WTC11 (cell line): ENCODE results near the gene MYOD1. TPM values are rescaled to one million over a fixed set of nuclear protein-coding genes. Genes with fewer than 3 reads are reported as not detected.

Experiments
- ATAC-seq: fragments of 200-7000 bp; cut with Tn5 transposase; 2 replicates; pipeline ENCODE4 v1.10.0; 2021; ENCODE audit warnings: mild to moderate bottlenecking, moderate library complexity
- CTCF ChIA-PET: fragments of 300-600 bp; sonication (Branson Sonifier 250); formaldehyde crosslinking; loops from one replicate; lab custom pipeline; 2021; ENCODE audit warnings: antibody characterized with exemption; lab: Charles Lee
- POLR2A ChIA-PET: fragments of 350-600 bp; sonication (Branson Sonifier 250); formaldehyde crosslinking; loops from one replicate; lab custom pipeline; 2021; ENCODE audit warnings: antibody characterized with exemption; lab: Charles Lee
- DNase-seq: peaks from one replicate; pipeline ENCODE4 v3.0.0; 2021; ENCODE audit warnings: low spot score
- H3K27ac Mint-ChIP-seq: 2 replicates; pipeline ENCODE4 v1.8.0; 2021; ENCODE audit warnings: mixed read lengths
- H3K27me3 Mint-ChIP-seq: 2 replicates; pipeline ENCODE4 v1.8.0; 2021; ENCODE audit warnings: low read depth, mild to moderate bottlenecking, moderate library complexity, mixed read lengths
- H3K36me3 Mint-ChIP-seq: 2 replicates; pipeline ENCODE4 v1.8.0; 2021; ENCODE audit warnings: mixed read lengths
- H3K4me1 Mint-ChIP-seq: 2 replicates; pipeline ENCODE4 v1.8.0; 2022; ENCODE audit warnings: mixed read lengths
- H3K4me3 Mint-ChIP-seq: 2 replicates; pipeline ENCODE4 v1.8.0; 2021; ENCODE audit warnings: mild to moderate bottlenecking, moderate library complexity, mixed read lengths
- H3K9me3 Mint-ChIP-seq: 2 replicates; pipeline ENCODE4 v1.8.0; 2021; ENCODE audit warnings: mixed read lengths
- CREB1 ChIP-seq: sonication (generic); formaldehyde crosslinking; IDR thresholded peaks from 2 replicates; pipeline ENCODE4 v1.8.0; 2023; ENCODE audit warnings: mild to moderate bottlenecking, missing genetic modification reagents
- E2F1 ChIP-seq: sonication (generic); formaldehyde crosslinking; IDR thresholded peaks from 2 replicates; pipeline ENCODE4 v1.8.0; 2022; ENCODE audit warnings: mild to moderate bottlenecking, missing genetic modification reagents
- E2F5 ChIP-seq: sonication (generic); formaldehyde crosslinking; IDR thresholded peaks from 2 replicates; pipeline ENCODE4 v1.8.1; 2022; ENCODE audit warnings: mild to moderate bottlenecking, moderate library complexity, missing genetic modification reagents
- ERG ChIP-seq: fragments of 250-450 bp; sonication (Bioruptor Pico); IDR thresholded peaks from 2 replicates; pipeline ENCODE4 v1.8.0; 2021; ENCODE audit warnings: mild to moderate bottlenecking
- ESRRA ChIP-seq: sonication (generic); formaldehyde crosslinking; IDR thresholded peaks from 2 replicates; pipeline ENCODE4 v1.8.1; 2022; ENCODE audit warnings: mild to moderate bottlenecking, missing genetic modification reagents, borderline replicate concordance
- FOXJ3 ChIP-seq: sonication (generic); formaldehyde crosslinking; IDR thresholded peaks from 2 replicates; pipeline ENCODE4 v1.9.0; 2021; ENCODE audit warnings: missing genetic modification reagents, mild to moderate bottlenecking, borderline replicate concordance
- FOXP1 ChIP-seq: sonication (generic); formaldehyde crosslinking; IDR thresholded peaks from 2 replicates; pipeline ENCODE4 v1.8.0; 2022; ENCODE audit warnings: missing genetic modification reagents, mild to moderate bottlenecking, moderate library complexity, borderline replicate concordance
- FOXP4 ChIP-seq: sonication (generic); formaldehyde crosslinking; IDR thresholded peaks from 2 replicates; pipeline ENCODE4 v1.8.0; 2022; ENCODE audit warnings: mild to moderate bottlenecking, missing genetic modification reagents
- MYBL2 ChIP-seq: sonication (generic); formaldehyde crosslinking; IDR thresholded peaks from 2 replicates; pipeline ENCODE4 v1.8.1; 2023; ENCODE audit warnings: mild to moderate bottlenecking, moderate library complexity, missing genetic modification reagents
- NFE2L1 ChIP-seq: sonication (generic); formaldehyde crosslinking; IDR thresholded peaks from 2 replicates; pipeline ENCODE4 v1.8.1; 2023; ENCODE audit warnings: missing genetic modification reagents
- NR1H2 ChIP-seq: sonication (generic); formaldehyde crosslinking; IDR thresholded peaks from 2 replicates; pipeline ENCODE4 v1.9.0; 2021; ENCODE audit warnings: mild to moderate bottlenecking, moderate library complexity, missing genetic modification reagents
- NR2C2 ChIP-seq: sonication (generic); formaldehyde crosslinking; IDR thresholded peaks from 2 replicates; pipeline ENCODE4 v1.8.0; 2022; ENCODE audit warnings: mild to moderate bottlenecking, missing genetic modification reagents
- PRDM15 ChIP-seq: sonication (generic); formaldehyde crosslinking; IDR thresholded peaks from 2 replicates; pipeline ENCODE4 v1.8.0; 2022; ENCODE audit warnings: missing genetic modification reagents
- RELA ChIP-seq: sonication (generic); formaldehyde crosslinking; IDR thresholded peaks from 2 replicates; pipeline ENCODE4 v1.8.1; 2022; ENCODE audit warnings: missing genetic modification reagents, mild to moderate bottlenecking, borderline replicate concordance
- SMAD3 ChIP-seq: sonication (generic); formaldehyde crosslinking; IDR thresholded peaks from 2 replicates; pipeline ENCODE4 v1.8.0; 2022; ENCODE audit warnings: missing genetic modification reagents, mild to moderate bottlenecking, borderline replicate concordance
- ZNF396 ChIP-seq: fragments of 250-450 bp; sonication (Bioruptor Pico); IDR thresholded peaks from 2 replicates; pipeline ENCODE4 v1.8.0; 2021; ENCODE audit warnings: mild to moderate bottlenecking, moderate library complexity, borderline replicate concordance
- ZNF423 ChIP-seq: fragments of 250-450 bp; sonication (Bioruptor Pico); IDR thresholded peaks from 2 replicates; pipeline ENCODE4 v2.1.2; 2022; ENCODE audit warnings: mild to moderate bottlenecking, moderate library complexity
- total RNA-seq: library from RNA; stranded (reverse); gene quantifications from 3 replicates; pipeline ENCODE4 v1.2.3, GENCODE V29; 2021
- TF ChIP-seq, protein P1 (sequence below): sonication (generic); formaldehyde crosslinking; IDR thresholded peaks from 2 replicates; pipeline ENCODE4 v1.8.1; 2023; ENCODE audit warnings: mild to moderate bottlenecking, missing genetic modification reagents
- TF ChIP-seq, protein P2 (sequence below): fragments of 250-450 bp; sonication (Bioruptor Pico); IDR thresholded peaks from 2 replicates; pipeline ENCODE4 v1.9.0; 2021; ENCODE audit warnings: moderate library complexity, mild to moderate bottlenecking, inconsistent platforms, borderline replicate concordance

MYOD1 gene
- total RNA-seq, 1 experiment from 2014 or later, result not detected

- ATAC-seq (no peak), DNase-seq (no peak)
- H3K9me3 Mint-ChIP-seq, result no peaks in the 10 kb centered on the region
- CTCF ChIA-PET, result interaction anchor here (2.3 to 3.0 kb wide), 4 partner anchors 16 to 222 kb away, joined by 8 to 28 read pairs (median 12); no protein-coding TSS in a partner anchor
- POLR2A ChIA-PET, result no interaction called here
- no peak overlapping the region for H3K4me3 Mint-ChIP-seq
- no peaks in the 10 kb centered on the region; the same call in none of the 2 replicates for H3K27me3 Mint-ChIP-seq
- H3K27ac Mint-ChIP-seq, result no peak overlapping the region
- no peaks in the 10 kb centered on the region for H3K4me1 Mint-ChIP-seq
- no peak for TF ChIP-seq E2F5 (CRISPR knock-in tag)
- no peak for TF ChIP-seq ESRRA (CRISPR knock-in tag)
- no peak for TF ChIP-seq MYBL2 (CRISPR knock-in tag)
- TF ChIP-seq ZNF396 (CRISPR knock-in tag), result no peak
- TF ChIP-seq ZNF423, result no peak
- no peak for TF ChIP-seq CREB1 (CRISPR knock-in tag)
- TF ChIP-seq, protein P1, sequence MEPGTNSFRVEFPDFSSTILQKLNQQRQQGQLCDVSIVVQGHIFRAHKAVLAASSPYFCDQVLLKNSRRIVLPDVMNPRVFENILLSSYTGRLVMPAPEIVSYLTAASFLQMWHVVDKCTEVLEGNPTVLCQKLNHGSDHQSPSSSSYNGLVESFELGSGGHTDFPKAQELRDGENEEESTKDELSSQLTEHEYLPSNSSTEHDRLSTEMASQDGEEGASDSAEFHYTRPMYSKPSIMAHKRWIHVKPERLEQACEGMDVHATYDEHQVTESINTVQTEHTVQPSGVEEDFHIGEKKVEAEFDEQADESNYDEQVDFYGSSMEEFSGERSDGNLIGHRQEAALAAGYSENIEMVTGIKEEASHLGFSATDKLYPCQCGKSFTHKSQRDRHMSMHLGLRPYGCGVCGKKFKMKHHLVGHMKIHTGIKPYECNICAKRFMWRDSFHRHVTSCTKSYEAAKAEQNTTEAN (CRISPR knock-in tag), result no peak
- TF ChIP-seq NR1H2 (CRISPR knock-in tag), result no peak
- TF ChIP-seq NR2C2 (CRISPR knock-in tag), result no peak
- TF ChIP-seq E2F1 (CRISPR knock-in tag), result no peak
- no peak for TF ChIP-seq ERG (CRISPR knock-in tag)
- no peak for TF ChIP-seq SMAD3
- TF ChIP-seq FOXP4, result no peak
- TF ChIP-seq FOXP1 (CRISPR knock-in tag), result no peak
- TF ChIP-seq NFE2L1 (CRISPR knock-in tag), result no peak
- no peak for TF ChIP-seq RELA
- no peak for TF ChIP-seq PRDM15 (CRISPR knock-in tag)
- TF ChIP-seq, protein P2, sequence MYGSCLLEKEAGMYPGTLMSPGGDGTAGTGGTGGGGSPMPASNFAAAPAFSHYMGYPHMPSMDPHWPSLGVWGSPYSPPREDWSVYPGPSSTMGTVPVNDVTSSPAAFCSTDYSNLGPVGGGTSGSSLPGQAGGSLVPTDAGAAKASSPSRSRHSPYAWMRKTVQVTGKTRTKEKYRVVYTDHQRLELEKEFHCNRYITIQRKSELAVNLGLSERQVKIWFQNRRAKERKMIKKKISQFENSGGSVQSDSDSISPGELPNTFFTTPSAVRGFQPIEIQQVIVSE (CRISPR knock-in tag), result no peak
- TF ChIP-seq FOXJ3, result no peak
- no peaks in the 10 kb centered on the region for H3K36me3 Mint-ChIP-seq
Observed at GRCh38 chr11:17750801-17751165, 31.4 kb downstream of the MYOD1 start.
